Type B pancreatic cell (in vitro differentiated cells): ENCODE measurements around the gene DGKI. TPM values are rescaled to one million over a fixed set of nuclear protein-coding genes. Genes with fewer than 3 reads are reported as not detected.
A peak's percentile ranks its signal among the peaks of the same experiment; 100 is the strongest.

Source experiments
- DNase-seq: peaks from one replicate; pipeline ENCODE4 v3.0.0; 2021; ENCODE audit warnings: mixed read lengths; ENCODE audit not compliant: unreplicated experiment; ENCODE audit errors: extremely low spot score
- H3K27ac Mint-ChIP-seq: 2 replicates; pipeline ENCODE4 v1.8.0; 2021; ENCODE audit warnings: mild to moderate bottlenecking, mixed read lengths
- H3K27me3 Mint-ChIP-seq: 2 replicates; pipeline ENCODE4 v1.8.0; 2021; ENCODE audit warnings: mixed read lengths
- H3K36me3 Mint-ChIP-seq: 2 replicates; pipeline ENCODE4 v1.8.0; 2021; ENCODE audit warnings: mixed read lengths
- H3K4me1 Mint-ChIP-seq: one replicate; pipeline ENCODE4 v1.8.0; 2021; ENCODE audit warnings: mixed read lengths; ENCODE audit not compliant: unreplicated experiment
- H3K4me3 Mint-ChIP-seq: 2 replicates; pipeline ENCODE4 v1.8.0; 2021; ENCODE audit warnings: mild to moderate bottlenecking, mixed read lengths
- H3K9me3 Mint-ChIP-seq: 2 replicates; pipeline ENCODE4 v1.8.0; 2021; ENCODE audit warnings: mixed read lengths
- total RNA-seq: library from RNA; stranded (reverse); gene quantifications from 2 replicates; pipeline ENCODE4 v1.2.1, GENCODE V29; 2021; ENCODE audit warnings: low replicate concordance
- TF ChIP-seq, protein P1 (sequence below): fragments of 200-600 bp; sonication (generic); conservative IDR thresholded peaks from 2 replicates; pipeline ENCODE4 v1.5.0; 2021; ENCODE audit warnings: antibody characterized with exemption, mild to moderate bottlenecking

DGKI gene
- total RNA-seq, 1 donor from 2014 or later, result 2.8 TPM

- peaks cover 10% of the 10 kb centered on the region for H3K9me3 Mint-ChIP-seq
- TF ChIP-seq, protein P1, sequence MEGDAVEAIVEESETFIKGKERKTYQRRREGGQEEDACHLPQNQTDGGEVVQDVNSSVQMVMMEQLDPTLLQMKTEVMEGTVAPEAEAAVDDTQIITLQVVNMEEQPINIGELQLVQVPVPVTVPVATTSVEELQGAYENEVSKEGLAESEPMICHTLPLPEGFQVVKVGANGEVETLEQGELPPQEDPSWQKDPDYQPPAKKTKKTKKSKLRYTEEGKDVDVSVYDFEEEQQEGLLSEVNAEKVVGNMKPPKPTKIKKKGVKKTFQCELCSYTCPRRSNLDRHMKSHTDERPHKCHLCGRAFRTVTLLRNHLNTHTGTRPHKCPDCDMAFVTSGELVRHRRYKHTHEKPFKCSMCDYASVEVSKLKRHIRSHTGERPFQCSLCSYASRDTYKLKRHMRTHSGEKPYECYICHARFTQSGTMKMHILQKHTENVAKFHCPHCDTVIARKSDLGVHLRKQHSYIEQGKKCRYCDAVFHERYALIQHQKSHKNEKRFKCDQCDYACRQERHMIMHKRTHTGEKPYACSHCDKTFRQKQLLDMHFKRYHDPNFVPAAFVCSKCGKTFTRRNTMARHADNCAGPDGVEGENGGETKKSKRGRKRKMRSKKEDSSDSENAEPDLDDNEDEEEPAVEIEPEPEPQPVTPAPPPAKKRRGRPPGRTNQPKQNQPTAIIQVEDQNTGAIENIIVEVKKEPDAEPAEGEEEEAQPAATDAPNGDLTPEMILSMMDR, result no peak
- no peak for DNase-seq
- peaks cover 28% of the 10 kb centered on the region for H3K36me3 Mint-ChIP-seq
- no peak overlapping the region for H3K4me3 Mint-ChIP-seq
- peaks cover 20% of the 10 kb centered on the region for H3K4me1 Mint-ChIP-seq
- H3K27me3 Mint-ChIP-seq, result no peaks in the 10 kb centered on the region
- no peak overlapping the region for H3K27ac Mint-ChIP-seq
These were observed 511.0 kb downstream of the DGKI start for GRCh38 chr7:137335814-137336213.

- Mint-ChIP-seq H3K27ac (no peak overlapping the region), H3K36me3 (peaks cover 4% of the 10 kb centered on the region), H3K9me3 (peaks cover 4% of the 10 kb centered on the region), H3K27me3 (no peaks in the 10 kb centered on the region), H3K4me3 (peak overlapping the region; percentile 11), H3K4me1 (peaks cover 26% of the 10 kb centered on the region)
- TF ChIP-seq, protein P1, result no peak
- no peak for DNase-seq
These were observed 515.4 kb downstream of the DGKI start for GRCh38 chr7:137331378-137331777.

Other genes with a start within 250 kb of the DGKI start
- gene CREB3L2, start 155.1 kb upstream of the DGKI start, total RNA-seq, result 85.8 and 173 TPM in 2 replicates
- gene AKR1D1, start 229.5 kb upstream of the DGKI start, total RNA-seq, result 0.57 TPM in 1 of 2 replicates, not detected in the other